PC-3 (cell line): Measurements from ENCODE around the gene WNT4.

Source experiments
- CTCF ChIP-seq: fragments of 300-600 bp; sonication (generic); conservative IDR thresholded peaks from 2 replicates; pipeline ENCODE4 v1.5.1; 2017; ENCODE audit warnings: antibody characterized with exemption, low read depth, mild to moderate bottlenecking, low read length
- EZH2 ChIP-seq: fragments of 300-600 bp; sonication (generic); IDR thresholded peaks from one replicate; pipeline ENCODE4 v1.6.1; 2017; ENCODE audit warnings: antibody characterized with exemption, mild to moderate bottlenecking, low read length; ENCODE audit not compliant: unreplicated experiment

GRCh38 chr1:22188436-22188835 lies 45.5 kb upstream of the WNT4 start:
- TF ChIP-seq CTCF (no peak), EZH2 (no peak)
